Effector memory CD8-positive, alpha-beta T cell (primary cell): ENCODE results near the gene C5.

Experiments
- ATAC-seq: fragments of 150-1000 bp; cut with Tn5 transposase; replicated peaks from 2 replicates; pipeline ENCODE4 v1.10.0; 2021; ENCODE audit warnings: mild to moderate bottlenecking, moderate library complexity
- DNase-seq, 3 experiments: peaks; one replicate each; pipeline ENCODE4 v3.0.0; 2021
- H3K27ac Mint-ChIP-seq, 2 donors: one replicate each; pipeline ENCODE4 v1.8.0; 2022; ENCODE audit warnings: mild to moderate bottlenecking in 2 of 2, mixed read lengths in 2 of 2, moderate library complexity in 2 of 2
- H3K27me3 Mint-ChIP-seq, 2 donors: one replicate each; pipeline ENCODE4 v1.8.0; 2022; ENCODE audit warnings: mixed read lengths in 2 of 2
- H3K36me3 Mint-ChIP-seq: one replicate; pipeline ENCODE4 v1.8.0; 2022; ENCODE audit warnings: mild to moderate bottlenecking, moderate library complexity, mixed read lengths; ENCODE audit not compliant: insufficient read depth
- H3K4me1 Mint-ChIP-seq, 2 donors: one replicate each; pipeline ENCODE4 v1.8.0; 2022; ENCODE audit warnings: low read depth in 2 of 2, mixed read lengths in 2 of 2
- H3K4me3 Mint-ChIP-seq, 2 donors: one replicate each; pipeline ENCODE4 v1.8.0; 2022; ENCODE audit warnings: mild to moderate bottlenecking in 2 of 2, mixed read lengths in 2 of 2, moderate library complexity in 2 of 2
- H3K9me3 Mint-ChIP-seq, 2 donors: one replicate each; pipeline ENCODE4 v1.8.0; 2022; ENCODE audit warnings: mixed read lengths in 2 of 2

The C5 gene

GRCh38 chr9:120909904-120910303, 140.2 kb downstream of the C5 start:
- no peaks in the 10 kb centered on the region for H3K27me3 Mint-ChIP-seq
- H3K36me3 Mint-ChIP-seq: peaks cover 92% of the 10 kb centered on the region
- H3K27ac Mint-ChIP-seq: peak overlapping the region; percentile 54 to 85
- H3K4me3 Mint-ChIP-seq: peak overlapping the region; percentile 8 to 31
- H3K4me1 Mint-ChIP-seq: peaks cover 40 to 55% of the 10 kb centered on the region in 2 donors
- DNase-seq: no peak
- no peaks in the 10 kb centered on the region for H3K9me3 Mint-ChIP-seq
- peak; percentile 78 for ATAC-seq

- no peaks in the 10 kb centered on the region for H3K9me3 Mint-ChIP-seq
- DNase-seq (peak in 1 of 3 experiments; percentile 43), ATAC-seq (peak; percentile 14)
- no peaks in the 10 kb centered on the region for H3K27me3 Mint-ChIP-seq
- H3K4me1 Mint-ChIP-seq: peaks cover 46 to 64% of the 10 kb centered on the region in 2 donors
- peaks cover 72% of the 10 kb centered on the region for H3K36me3 Mint-ChIP-seq
- H3K4me3 Mint-ChIP-seq: peak overlapping the region in 1 of 2 donors; percentile 77
- peak overlapping the region; percentile 86 to 97 for H3K27ac Mint-ChIP-seq
Observed at GRCh38 chr9:120905315-120906164, 144.5 kb downstream of the C5 start.

GRCh38 chr9:120904978-120905301, 145.1 kb downstream of the C5 start:
- no peaks in the 10 kb centered on the region for H3K27me3 Mint-ChIP-seq

GRCh38 chr9:120904061-120904977, 145.8 kb downstream of the C5 start:
- peaks cover 62% of the 10 kb centered on the region for H3K36me3 Mint-ChIP-seq
- peak overlapping the region; percentile 14 to 77 for H3K4me3 Mint-ChIP-seq
- H3K27ac Mint-ChIP-seq: peak overlapping the region; percentile 86 to 97

More at GRCh38 chr9:120904978-120905301, 145.1 kb downstream of the C5 start:
- peaks cover 67% of the 10 kb centered on the region for H3K36me3 Mint-ChIP-seq
- H3K4me1 Mint-ChIP-seq: peaks cover 44 to 60% of the 10 kb centered on the region in 2 donors
- no peak for DNase-seq
- H3K9me3 Mint-ChIP-seq: no peaks in the 10 kb centered on the region
- peak overlapping the region; percentile 14 to 77 for H3K4me3 Mint-ChIP-seq
- peak overlapping the region; percentile 86 to 97 for H3K27ac Mint-ChIP-seq
- ATAC-seq: no peak

GRCh38 chr9:120902569-120903535, 147.2 kb downstream of the C5 start:
- ATAC-seq (no peak), DNase-seq (no peak)
- H3K9me3 Mint-ChIP-seq: no peaks in the 10 kb centered on the region
- H3K4me3 Mint-ChIP-seq: peak overlapping the region; percentile 7 to 77
- H3K4me1 Mint-ChIP-seq: peaks cover 39 to 56% of the 10 kb centered on the region in 2 donors
- H3K27me3 Mint-ChIP-seq: no peaks in the 10 kb centered on the region
- peaks cover 49% of the 10 kb centered on the region for H3K36me3 Mint-ChIP-seq
- H3K27ac Mint-ChIP-seq: peak overlapping the region; percentile 86 to 97

More at GRCh38 chr9:120904061-120904977, 145.8 kb downstream of the C5 start:
- peak in 1 of 3 experiments; percentile 39 for DNase-seq
- peak; percentile 94 for ATAC-seq
- Mint-ChIP-seq H3K27me3 (no peaks in the 10 kb centered on the region), H3K9me3 (no peaks in the 10 kb centered on the region), H3K4me1 (peaks cover 42 to 57% of the 10 kb centered on the region in 2 donors)
